K562 (cell line): ENCODE measurements around the gene ZBTB42. TPM values are rescaled to one million over a fixed set of nuclear protein-coding genes. Genes with fewer than 3 reads are reported as not detected.

Experiments
- ATAC-seq: fragments of 200-7000 bp; cut with Tn5 transposase; 3 replicates; pipeline ENCODE4 v1.9.1; 2020; ENCODE audit warnings: moderate library complexity
- BruUV-seq: library from RNA; stranded (reverse); fragments of 400-500 nt; replicated peaks from 2 replicates; lab custom pipeline; 2021; lab: Mats Ljungman, UMichigan
- CTCF ChIA-PET: fragments of 300-600 bp; formaldehyde crosslinking; extraction: SDS; loops from one replicate; lab custom pipeline; 2021; ENCODE audit warnings: low intra/inter-chr PET ratio; lab: Yijun Ruan, JAX
- POLR2A ChIA-PET: fragments of 300-600, 350-650 bp; sonication (Branson Sonifier 250); formaldehyde crosslinking; extraction: SDS; loops from one replicate; lab custom pipeline; 2021; ENCODE audit warnings: antibody characterized with exemption, inconsistent platforms; lab: Yijun Ruan, JAX
- DNase-seq, 4 experiments: peaks; one replicate each; pipeline versions ENCODE4 v3.0.0 to v3.0.0-alpha.2; 2011 to 2018; ENCODE audit warnings: low spot score in 3 of 4, mixed read lengths in 3 of 4; ENCODE audit errors: extremely low read depth in 1 of 4
- FAIRE-seq: peaks from 2 replicates; lab custom pipeline; 2011; peaks lifted over from hg19 to GRCh38; lab: Jason Lieb, UNC
- H2AFZ ChIP-seq: 2 replicates; pipeline ENCODE4 v1.6.0; 2011; ENCODE audit warnings: low read depth, low read length, control low read depth, inconsistent platforms
- H3K27ac ChIP-seq: fragments of 200-600 bp; 3 replicates; pipeline ENCODE4 v1.8.0; 2011; ENCODE audit warnings: low read depth, mild to moderate bottlenecking, control low read depth, inconsistent platforms, low read length, moderate library complexity, mixed read lengths; ENCODE audit errors: extremely low read depth
- H3K27me3 ChIP-seq, 2 experiments: fragments of 300-600 bp in 1 of 2; 2 replicates in 1 of 2; 3 replicates in 1 of 2; pipeline versions ENCODE4 v1.6.0 to v1.8.0; 2011; ENCODE audit warnings: inconsistent platforms in 2 of 2, low read length in 2 of 2, mild to moderate bottlenecking in 1 of 2, mixed read lengths in 1 of 2, moderate library complexity in 1 of 2; ENCODE audit not compliant: control insufficient read depth in 2 of 2, insufficient read depth in 2 of 2
- H3K36me3 ChIP-seq: fragments of 300-600 bp; 3 replicates; pipeline ENCODE4 v1.8.0; 2011; ENCODE audit warnings: mild to moderate bottlenecking, low read length, inconsistent platforms; ENCODE audit not compliant: control insufficient read depth, insufficient read depth
- H3K4me1 ChIP-seq, 2 experiments: fragments of 200-600 bp in 1 of 2; replicated peaks in 1 of 2; 2 replicates in 1 of 2; 3 replicates in 1 of 2; pipeline versions ENCODE4 v1.5.1 to v1.8.0; 2011; ENCODE audit warnings: inconsistent platforms in 2 of 2, low read length in 2 of 2, mild to moderate bottlenecking in 1 of 2, mixed read lengths in 1 of 2, moderate library complexity in 1 of 2; ENCODE audit not compliant: control insufficient read depth in 2 of 2, insufficient read depth in 2 of 2
- H3K4me2 ChIP-seq: 2 replicates; pipeline ENCODE4 v1.6.1; 2011; ENCODE audit warnings: low read length, control low read depth, inconsistent platforms, mixed read lengths; ENCODE audit not compliant: insufficient read depth
- H3K4me3 ChIP-seq: fragments of 200-600 bp; sonication (generic), shearing (Covaris generic); 2 replicates; pipeline ENCODE4 v1.5.1; 2016; ENCODE audit warnings: control low read depth, inconsistent platforms
- H3K79me2 ChIP-seq: fragments of 200-600 bp; 3 replicates; pipeline ENCODE4 v1.8.0; 2011; ENCODE audit warnings: low read length, inconsistent platforms; ENCODE audit not compliant: control insufficient read depth, insufficient read depth
- H3K9ac ChIP-seq, 2 experiments: 2 replicates each; pipeline versions ENCODE4 v1.6.0 to v1.6.1; 2011; ENCODE audit warnings: low read depth in 2 of 2, low read length in 2 of 2, control low read depth in 1 of 2, inconsistent platforms in 1 of 2, mild to moderate bottlenecking in 1 of 2, mixed read lengths in 1 of 2; ENCODE audit not compliant: insufficient read depth in 1 of 2
- H3K9me1 ChIP-seq: one replicate; pipeline ENCODE4 v1.6.0; 2011; ENCODE audit warnings: inconsistent platforms, mild to moderate bottlenecking, low read length, moderate library complexity; ENCODE audit not compliant: control insufficient read depth, insufficient read depth
- H3K9me3 ChIP-seq: replicated peaks from 2 replicates; pipeline ENCODE4 v1.5.1; 2011; ENCODE audit warnings: low read depth, low read length, inconsistent platforms; ENCODE audit not compliant: control insufficient read depth, insufficient read depth
- H4K20me1 ChIP-seq: replicated peaks from 2 replicates; pipeline ENCODE4 v1.6.1; 2011; ENCODE audit warnings: low read length, inconsistent platforms, mixed read lengths; ENCODE audit not compliant: control insufficient read depth, insufficient read depth
- E2F6 ChIP-seq, 2 experiments: IDR thresholded peaks; 2 replicates each; pipeline ENCODE4 v1.6.1; 2011; ENCODE audit warnings: borderline replicate concordance in 1 of 2, control low read depth in 1 of 2, low read depth in 1 of 2, low read length in 1 of 2, mild to moderate bottlenecking in 1 of 2, mixed read lengths in 1 of 2, moderate library complexity in 1 of 2; ENCODE audit not compliant: insufficient read depth in 1 of 2, insufficient read length in 1 of 2, poor library complexity in 1 of 2, severe bottlenecking in 1 of 2; ENCODE audit errors: extremely low read depth in 1 of 2
- HDAC1 ChIP-seq, 2 experiments: fragments of 450-650 bp; IDR thresholded peaks; 2 replicates each; pipeline ENCODE4 v1.6.1; 2016 to 2017; ENCODE audit warnings: inconsistent platforms in 1 of 2, mild to moderate bottlenecking in 1 of 2, moderate library complexity in 1 of 2
- IRF9 ChIP-seq: fragments of 450-650 bp; IDR thresholded peaks from 2 replicates; pipeline ENCODE4 v1.6.1; 2016; ENCODE audit warnings: missing biosample characterization, missing genetic modification characterization
- NR2C1 ChIP-seq, 2 experiments: fragments of 450-650 bp; IDR thresholded peaks; 2 replicates each; pipeline ENCODE4 v1.6.1; 2017; ENCODE audit warnings: mild to moderate bottlenecking in 2 of 2, antibody characterized with exemption in 1 of 2, inconsistent platforms in 1 of 2, missing compliant biosample characterization in 1 of 2, missing genetic modification characterization in 1 of 2
- RBFOX2 ChIP-seq: fragments of 200-400 bp; formaldehyde crosslinking; IDR thresholded peaks from 2 replicates; pipeline ENCODE4 v1.6.1; 2017; ENCODE audit warnings: low read depth, mild to moderate bottlenecking, low read length, moderate library complexity
- SIN3B ChIP-seq: fragments of 450-650 bp; IDR thresholded peaks from 2 replicates; pipeline ENCODE4 v1.6.1; 2017; ENCODE audit warnings: low read depth, mild to moderate bottlenecking, moderate library complexity
- TCF15 ChIP-seq: fragments of 250-450 bp; sonication (Bioruptor Pico); IDR thresholded peaks from 2 replicates; pipeline ENCODE4 v1.8.0; 2022; ENCODE audit warnings: moderate library complexity, mild to moderate bottlenecking, inconsistent platforms
- USF2 ChIP-seq: sonication (generic); formaldehyde crosslinking; IDR thresholded peaks from 2 replicates; pipeline ENCODE4 v1.5.0; 2020; ENCODE audit warnings: missing genetic modification reagents
- ZFP30 ChIP-seq: fragments of 250-450 bp; sonication (Bioruptor Pico); IDR thresholded peaks from 2 replicates; pipeline ENCODE4 v1.8.0; 2022; ENCODE audit warnings: moderate library complexity, mild to moderate bottlenecking, inconsistent platforms, borderline replicate concordance
- ZFX ChIP-seq: sonication (generic); formaldehyde crosslinking; IDR thresholded peaks from 2 replicates; pipeline ENCODE4 v1.8.0; 2022; ENCODE audit warnings: mild to moderate bottlenecking, missing genetic modification reagents, moderate library complexity
- ZNF175 ChIP-seq: fragments of 200-800 bp; sonication (Bioruptor generic); IDR thresholded peaks from 2 replicates; pipeline ENCODE4 v1.6.1; 2016; ENCODE audit warnings: low read depth, mild to moderate bottlenecking, missing genetic modification characterization, missing compliant biosample characterization
- ZNF263 ChIP-seq: sonication (generic); formaldehyde crosslinking; IDR thresholded peaks from 2 replicates; pipeline ENCODE4 v1.8.0; 2022; ENCODE audit warnings: mild to moderate bottlenecking, missing genetic modification reagents, borderline replicate concordance
- ZNF551 ChIP-seq: fragments of 250-450 bp; sonication (Bioruptor Pico); IDR thresholded peaks from 2 replicates; pipeline ENCODE4 v1.5.0; 2021; ENCODE audit warnings: mild to moderate bottlenecking, moderate library complexity
- WGBS: fragments of 100-300 bp; shearing (Covaris generic); methylation state at CpG from one replicate; pipeline ENCODE4 v1.1.6; 2016; ENCODE audit warnings: low coverage, mixed read lengths; ENCODE audit not compliant: insufficient coverage; ENCODE audit errors: missing lambda C conversion rate; 5-methylcytosine and 5-hydroxymethylcytosine counted together
- in situ Hi-C: fragments of 300-500 bp; cut with MboI; formaldehyde crosslinking; loops from 4 replicates; pipeline ENCODE4 v1.15.0; 2018; ENCODE audit warnings: inconsistent platforms, mixed read lengths
- intact Hi-C: fragments of 100-400 bp; cut with micrococcal nuclease; formaldehyde crosslinking; loops from 2 replicates; pipeline ENCODE4 v1.14.2; 2022
- polyA plus RNA-seq, 8 experiments: library from polyadenylated mRNA; depleted of rRNA in 4 of 8; stranded (reverse) in 5 of 8; unstranded in 3 of 8; fragments of >200 nt; fragmentation: Nextera tagmentation in 2 of 8; fragmentation: Illumina TruSeq in 1 of 8; extraction: Ambion mirVana in 2 of 8; extraction: Trizol in 1 of 8; gene quantifications; 2 replicates each; pipeline versions ENCODE4 v1.2.1 to v1.2.3, GENCODE V29; 2011 to 2014; ENCODE audit warnings: inconsistent platforms in 1 of 8, missing spikeins in 1 of 8
- total RNA-seq, 7 experiments: library from RNA; depleted of rRNA in 6 of 7; stranded (reverse); fragments of >200 nt in 6 of 7; fragmentation: Illumina TruSeq in 2 of 7; extraction: Trizol in 2 of 7; gene quantifications; 2 replicates each; pipeline versions ENCODE4 v1.2.1 to v1.2.3, GENCODE V29; 2011 to 2021; ENCODE audit warnings: low replicate concordance in 1 of 7

Gene ZBTB42
- total and polyA plus RNA-seq, 9 of the 15 experiments (the other 6 are each of a cell fraction or from before 2014, with no cell fraction given): 0.03 to 8.5 (median 2.4) TPM

DNA sequence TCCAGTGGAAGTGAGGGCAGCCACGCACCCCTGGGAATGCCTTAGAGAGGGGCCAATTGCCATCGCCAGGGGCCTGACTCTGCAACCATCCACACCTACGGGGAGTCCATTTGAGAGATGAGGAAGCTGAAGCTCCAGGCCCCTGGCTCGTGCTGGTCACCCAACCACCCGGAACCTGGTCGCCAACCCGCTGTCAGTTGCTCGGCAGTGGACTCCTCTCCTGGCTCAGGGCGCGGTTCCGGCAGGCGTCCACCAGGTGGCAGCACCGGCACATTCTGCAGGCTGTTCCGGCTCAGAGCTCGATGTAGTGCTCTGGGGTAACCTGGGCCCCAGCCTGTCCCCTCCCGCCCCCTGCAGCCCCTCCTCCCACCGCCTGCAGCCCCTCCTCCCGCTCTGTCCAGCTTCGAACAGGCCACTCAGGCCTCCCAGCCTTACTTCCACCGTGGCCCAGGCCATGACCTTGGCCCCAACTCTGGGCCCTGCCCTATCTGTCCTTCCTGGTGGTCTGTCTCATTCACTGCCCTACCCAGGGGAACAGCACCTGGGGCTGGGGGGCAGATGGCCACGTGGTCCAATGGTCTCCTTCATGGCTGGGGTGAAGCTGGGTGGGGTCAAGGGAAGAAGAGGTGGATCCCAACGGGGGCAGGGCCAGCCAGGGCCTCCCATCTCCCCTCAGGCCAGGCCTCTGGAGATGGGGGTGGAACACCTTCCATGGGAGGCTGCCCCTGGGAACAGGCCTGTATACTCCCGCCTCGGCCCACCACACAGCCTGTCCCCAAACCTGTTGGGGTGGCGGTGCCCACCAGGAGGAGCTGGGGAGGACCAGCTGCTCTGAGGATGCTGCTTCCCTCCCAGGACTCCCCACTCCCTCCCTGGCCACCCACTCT, 32.2 kb upstream of the ZBTB42 start:
- Histone ChIP-seq H3K9me3 (peaks cover 6% of the 10 kb centered on the region; the same call in 1 of the 2 replicates), H3K27me3 (no peaks in the 10 kb centered on the region), H3K79me2 (no peaks in the 10 kb centered on the region), H3K4me3 (no peak overlapping the region), H3K9ac (peak overlapping the region; percentile 46 to 77; a peak in 3 of 4 replicates), H3K27ac (peak overlapping the region; percentile 78), H3K4me2 (peak overlapping the region; percentile 49), H2AFZ (peak overlapping the region; percentile 76), H3K4me1 (peaks cover 6 to 33% of the 10 kb centered on the region in 2 experiments; a peak in 4 of 5 replicates), H3K9me1 (no peaks in the 10 kb centered on the region), H4K20me1 (no peaks in the 10 kb centered on the region), H3K36me3 (peaks cover 38% of the 10 kb centered on the region; the same call in 1 of the 3 replicates)
- intact Hi-C loops: loop anchor here (1.0 to 10.0 kb wide), 3 partner anchors 30 to 106 kb away; no protein-coding TSS in a partner anchor
- DNase-seq (peak; percentile 83 to 89 (median 85)), FAIRE-seq (peak; percentile 79), ATAC-seq (peak; percentile 94)
- ChIA-PET CTCF (interaction anchor here (1.1 to 2.4 kb wide), 2 partner anchors 56 to 57 kb away, joined by 3 to 13 read pairs; no protein-coding TSS in a partner anchor), POLR2A (interaction anchor here (0.5 to 0.8 kb wide), 5 partner anchors 10 to 186 kb away, joined by 3 to 5 read pairs (median 3); partner anchors contain the start of gene SIVA1)
- 0% methylated on average over 4 of the region's 25 CpGs for WGBS
- no TSS peak for BruUV-seq
- in situ Hi-C loops: loop anchor here (5.0 kb wide), 1 partner anchor 54 kb away; no protein-coding TSS in a partner anchor
- peak; percentile 4; the same call in 1 of the 2 replicates for TF ChIP-seq RBFOX2
- no peak for TF ChIP-seq ZNF175 (CRISPR knock-in tag)
- no peak for TF ChIP-seq ZFP30 (CRISPR knock-in tag)
- no peak for TF ChIP-seq SIN3B
- no peak for TF ChIP-seq E2F6 (IDR thresholded peaks at IDR 0.05; ENCODE audit: borderline replicate concordance in 1 of 2, extremely low read depth in 1 of 2, insufficient read depth in 1 of 2, insufficient read length in 1 of 2, low read depth in 1 of 2, low read length in 1 of 2, poor library complexity in 1 of 2, severe bottlenecking in 1 of 2)
- TF ChIP-seq TCF15: no peak
- TF ChIP-seq ZNF551 (CRISPR knock-in tag): no peak
- TF ChIP-seq ZNF263 (CRISPR knock-in tag): peak; percentile 91
- TF ChIP-seq IRF9 (tag): no peak
- peak in 1 of 2 experiments; percentile 51; a peak in 1 of 4 replicates for TF ChIP-seq HDAC1 (IDR thresholded peaks at IDR 0.05)
- TF ChIP-seq NR2C1 (IDR thresholded peaks at IDR 0.05): 0 out of 2 replicates have a peak, but pooled peaks have one; percentile 15
- TF ChIP-seq NR2C1 (tag; IDR thresholded peaks at IDR 0.05): no peak
- TF ChIP-seq USF2: peak; percentile 60
- peak; percentile 31; the same call in 1 of the 2 replicates for TF ChIP-seq ZFX
